H9 (cell line): Measurements from ENCODE around the gene TOMM70. TPM values are rescaled to one million over a fixed set of nuclear protein-coding genes. Genes with fewer than 3 reads are reported as not detected.

ENCODE experiments used
- DNase-seq: peaks from one replicate; pipeline ENCODE4 v3.0.0-alpha.2; 2017
- H2AFZ ChIP-seq: one replicate; pipeline ENCODE4 v1.6.1; 2013; ENCODE audit warnings: mild to moderate bottlenecking, low read length, control low read depth, moderate library complexity
- H2AK5ac ChIP-seq: 2 replicates; pipeline ENCODE4 v1.6.1; 2013; ENCODE audit warnings: low read length, control low read depth, mixed read lengths; ENCODE audit not compliant: insufficient read length
- H2BK120ac ChIP-seq: one replicate; pipeline ENCODE4 v1.6.1; 2013; ENCODE audit warnings: low read depth, mild to moderate bottlenecking, low read length, control low read depth, inconsistent platforms; ENCODE audit not compliant: poor library complexity, severe bottlenecking
- H2BK12ac ChIP-seq: 2 replicates; pipeline ENCODE4 v1.6.1; 2013; ENCODE audit warnings: low read length, control low read depth, mixed read lengths, low read depth; ENCODE audit not compliant: insufficient read length
- H2BK15ac ChIP-seq: 2 replicates; pipeline ENCODE4 v1.6.1; 2013; ENCODE audit warnings: low read depth, low read length, control low read depth
- H2BK20ac ChIP-seq: one replicate; pipeline ENCODE4 v1.6.1; 2013; ENCODE audit warnings: low read depth, mild to moderate bottlenecking, low read length, control low read depth, inconsistent platforms; ENCODE audit not compliant: poor library complexity, severe bottlenecking
- H2BK5ac ChIP-seq: 2 replicates; pipeline ENCODE4 v1.6.1; 2013; ENCODE audit warnings: low read length, control low read depth, mixed read lengths; ENCODE audit not compliant: insufficient read length
- H3K14ac ChIP-seq: 2 replicates; pipeline ENCODE4 v1.6.1; 2013; ENCODE audit warnings: low read length, control low read depth; ENCODE audit not compliant: insufficient read depth
- H3K18ac ChIP-seq: 2 replicates; pipeline ENCODE4 v1.6.1; 2013; ENCODE audit warnings: low read depth, mild to moderate bottlenecking, mixed read lengths, low read length, control low read depth; ENCODE audit not compliant: insufficient read length
- H3K23ac ChIP-seq: 2 replicates; pipeline ENCODE4 v1.6.1; 2013; ENCODE audit warnings: low read length, control low read depth, mixed read lengths, low read depth; ENCODE audit not compliant: insufficient read length
- H3K23me2 ChIP-seq: 2 replicates; pipeline ENCODE4 v1.6.1; 2013; ENCODE audit warnings: low read depth, mild to moderate bottlenecking, mixed read lengths, low read length, control low read depth; ENCODE audit not compliant: insufficient read length, poor library complexity, severe bottlenecking
- H3K27ac ChIP-seq: 2 replicates; pipeline ENCODE4 v1.5.1; 2013; ENCODE audit warnings: low read length, control low read depth, mixed read lengths, low read depth; ENCODE audit not compliant: insufficient read length
- H3K27me3 ChIP-seq: 2 replicates; pipeline ENCODE4 v1.6.1; 2013; ENCODE audit warnings: low read length, control low read depth, inconsistent platforms; ENCODE audit not compliant: insufficient read depth
- H3K4ac ChIP-seq: 2 replicates; pipeline ENCODE4 v1.6.1; 2013; ENCODE audit warnings: low read depth, mild to moderate bottlenecking, control low read depth, inconsistent platforms, low read length, moderate library complexity
- H3K4me1 ChIP-seq: 2 replicates; pipeline ENCODE4 v1.6.1; 2013; ENCODE audit warnings: low read length, control low read depth, inconsistent platforms; ENCODE audit not compliant: insufficient read depth
- H3K4me2 ChIP-seq: 2 replicates; pipeline ENCODE4 v1.6.1; 2013; ENCODE audit warnings: low read length, control low read depth, mixed read lengths; ENCODE audit not compliant: insufficient read length, insufficient read depth
- H3K56ac ChIP-seq: 2 replicates; pipeline ENCODE4 v1.6.1; 2013; ENCODE audit warnings: low read depth, mild to moderate bottlenecking, mixed read lengths, low read length, control low read depth; ENCODE audit not compliant: insufficient read length
- H3K79me1 ChIP-seq: 2 replicates; pipeline ENCODE4 v1.6.1; 2013; ENCODE audit warnings: low read depth, mild to moderate bottlenecking, moderate library complexity, low read length, control low read depth, inconsistent platforms; ENCODE audit not compliant: insufficient read depth, poor library complexity, severe bottlenecking
- H3K79me2 ChIP-seq: 2 replicates; pipeline ENCODE4 v1.6.1; 2013; ENCODE audit warnings: low read length, control low read depth, inconsistent platforms; ENCODE audit not compliant: insufficient read depth
- H3K9ac ChIP-seq: 2 replicates; pipeline ENCODE4 v1.6.1; 2013; ENCODE audit warnings: low read length, control low read depth, mixed read lengths; ENCODE audit not compliant: insufficient read length; ENCODE audit errors: extremely low read depth
- H3K9me3 ChIP-seq: one replicate; pipeline ENCODE4 v1.6.1; 2013; ENCODE audit warnings: low read depth, low read length, inconsistent platforms; ENCODE audit not compliant: control insufficient read depth
- H3T11ph ChIP-seq: one replicate; pipeline ENCODE4 v1.6.1; 2013; ENCODE audit warnings: mild to moderate bottlenecking, low read length, control low read depth, inconsistent platforms
- H4K20me1 ChIP-seq: one replicate; pipeline ENCODE4 v1.6.1; 2013; ENCODE audit not compliant: control insufficient read depth, insufficient read length, insufficient read depth
- H4K5ac ChIP-seq: 2 replicates; pipeline ENCODE4 v1.6.1; 2013; ENCODE audit warnings: low read depth, mild to moderate bottlenecking, mixed read lengths, low read length, control low read depth; ENCODE audit not compliant: insufficient read length
- H4K8ac ChIP-seq: replicated peaks from 2 replicates; pipeline ENCODE4 v1.6.1; 2013; ENCODE audit warnings: low read length, control low read depth, mixed read lengths, low read depth; ENCODE audit not compliant: insufficient read length
- H4K91ac ChIP-seq: 2 replicates; pipeline ENCODE4 v1.6.1; 2013; ENCODE audit warnings: low read depth, mild to moderate bottlenecking, moderate library complexity, mixed read lengths, low read length, control low read depth; ENCODE audit not compliant: insufficient read length
- H3K27ac Mint-ChIP-seq, 3 experiments: 2 replicates in 2 of 3; 3 replicates in 1 of 3; pipeline ENCODE4 v1.8.0; 2020 to 2021; ENCODE audit warnings: mixed read lengths in 3 of 3, mild to moderate bottlenecking in 1 of 3, moderate library complexity in 1 of 3
- H3K27me3 Mint-ChIP-seq: 2 replicates; pipeline ENCODE4 v1.8.0; 2021; ENCODE audit warnings: low read depth, mild to moderate bottlenecking, moderate library complexity, mixed read lengths
- H3K36me3 Mint-ChIP-seq, 3 experiments: 2 replicates in 2 of 3; 3 replicates in 1 of 3; pipeline ENCODE4 v1.8.0; 2020 to 2021; ENCODE audit warnings: low read depth in 3 of 3, mixed read lengths in 3 of 3; ENCODE audit not compliant: insufficient read depth in 1 of 3
- H3K4me1 Mint-ChIP-seq, 2 experiments: 2 replicates each; pipeline ENCODE4 v1.8.0; 2020; ENCODE audit warnings: mixed read lengths in 2 of 2
- H3K4me3 Mint-ChIP-seq, 2 experiments: 2 replicates in 1 of 2; 3 replicates in 1 of 2; pipeline ENCODE4 v1.8.0; 2020 to 2021; ENCODE audit warnings: mild to moderate bottlenecking in 2 of 2, mixed read lengths in 2 of 2, moderate library complexity in 1 of 2
- H3K9me3 Mint-ChIP-seq, 2 experiments: 2 replicates in 1 of 2; 3 replicates in 1 of 2; pipeline ENCODE4 v1.8.0; 2020; ENCODE audit warnings: mild to moderate bottlenecking in 2 of 2, mixed read lengths in 2 of 2, moderate library complexity in 1 of 2
- WGBS: extraction: QIAGEN DNeasy Blood & Tissue Kit; methylation state at CpG from one replicate; pipeline ENCODE4 v1.1.7; 2013; ENCODE audit warnings: missing lambda C conversion rate, low lambda C conversion rate, mixed read lengths; ENCODE audit not compliant: insufficient read length; ENCODE audit errors: extremely low coverage; 5-methylcytosine and 5-hydroxymethylcytosine counted together
- total RNA-seq: library from RNA; stranded (reverse); gene quantifications from 2 replicates; pipeline ENCODE4 v1.2.1, GENCODE V29; 2021
- TF ChIP-seq, protein P1 (sequence below): fragments of 200-600 bp; sonication (generic); conservative IDR thresholded peaks from 3 replicates; pipeline ENCODE4 v1.8.0; 2021; ENCODE audit warnings: antibody characterized with exemption, mild to moderate bottlenecking

Gene TOMM70
- total RNA-seq, 1 experiment from 2014 or later = 53.0 TPM

DNA sequence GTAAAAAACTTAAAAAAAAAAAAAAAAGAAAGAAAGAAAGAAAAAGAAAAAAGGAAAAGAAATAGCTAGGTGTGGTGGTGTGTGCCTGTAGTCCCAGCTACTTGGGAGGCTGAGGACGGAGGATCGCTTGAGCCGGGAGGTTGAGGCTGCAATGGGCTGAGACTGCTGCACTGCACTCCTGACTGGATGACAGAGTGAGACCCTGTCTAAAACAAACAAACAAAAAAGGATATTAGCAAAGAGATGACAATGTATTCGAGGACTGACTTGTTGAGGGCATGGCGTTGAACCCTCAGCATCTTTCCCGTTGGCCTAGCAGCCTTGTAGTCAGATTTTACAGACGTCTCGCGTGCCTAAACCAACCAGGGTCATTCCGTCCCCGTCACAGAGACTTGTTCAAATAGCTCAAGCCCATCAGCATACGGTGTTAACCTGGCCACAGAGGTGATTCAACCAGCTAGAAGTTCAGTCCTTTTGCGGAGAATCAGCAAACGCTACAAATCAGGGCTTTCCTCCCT lies 66.9 kb downstream of the TOMM70 start:
- Mint-ChIP-seq H3K27ac (peak overlapping the region in 1 of 3 experiments; percentile 86; a peak in 2 of 7 replicates), H3K9me3 (no peaks in the 10 kb centered on the region), H3K4me3 (peak overlapping the region; percentile 83), H3K27me3 (peaks cover 11% of the 10 kb centered on the region), H3K4me1 (peaks cover 16 to 17% of the 10 kb centered on the region in 2 experiments), H3K36me3 (no peaks in the 10 kb centered on the region; a peak in 1 of 7 replicates)
- no peaks in the 10 kb centered on the region for H3K27me3 ChIP-seq
- H3T11ph ChIP-seq = no peak overlapping the region
- no peak overlapping the region for H2AK5ac ChIP-seq
- peak overlapping the region; percentile 65 for H2AFZ ChIP-seq
- H2BK20ac ChIP-seq = no peak overlapping the region
- WGBS = no CpG with 5 or more reads among the region's 14 CpGs
- no peak overlapping the region for H2BK12ac ChIP-seq
- peak overlapping the region; percentile 72 for H3K18ac ChIP-seq
- H3K79me1 ChIP-seq = no peaks in the 10 kb centered on the region
- no peaks in the 10 kb centered on the region for H3K79me2 ChIP-seq
- H3K56ac ChIP-seq = peak overlapping the region; percentile 13
- H3K9ac ChIP-seq = peak overlapping the region; percentile 71
- no peak overlapping the region for H4K8ac ChIP-seq
- H3K4me1 ChIP-seq = no peaks in the 10 kb centered on the region
- H3K23me2 ChIP-seq = peaks cover 5% of the 10 kb centered on the region
- no peak overlapping the region for H3K23ac ChIP-seq
- H4K91ac ChIP-seq = no peak overlapping the region
- no peak overlapping the region for H2BK5ac ChIP-seq
- TF ChIP-seq, protein P1, sequence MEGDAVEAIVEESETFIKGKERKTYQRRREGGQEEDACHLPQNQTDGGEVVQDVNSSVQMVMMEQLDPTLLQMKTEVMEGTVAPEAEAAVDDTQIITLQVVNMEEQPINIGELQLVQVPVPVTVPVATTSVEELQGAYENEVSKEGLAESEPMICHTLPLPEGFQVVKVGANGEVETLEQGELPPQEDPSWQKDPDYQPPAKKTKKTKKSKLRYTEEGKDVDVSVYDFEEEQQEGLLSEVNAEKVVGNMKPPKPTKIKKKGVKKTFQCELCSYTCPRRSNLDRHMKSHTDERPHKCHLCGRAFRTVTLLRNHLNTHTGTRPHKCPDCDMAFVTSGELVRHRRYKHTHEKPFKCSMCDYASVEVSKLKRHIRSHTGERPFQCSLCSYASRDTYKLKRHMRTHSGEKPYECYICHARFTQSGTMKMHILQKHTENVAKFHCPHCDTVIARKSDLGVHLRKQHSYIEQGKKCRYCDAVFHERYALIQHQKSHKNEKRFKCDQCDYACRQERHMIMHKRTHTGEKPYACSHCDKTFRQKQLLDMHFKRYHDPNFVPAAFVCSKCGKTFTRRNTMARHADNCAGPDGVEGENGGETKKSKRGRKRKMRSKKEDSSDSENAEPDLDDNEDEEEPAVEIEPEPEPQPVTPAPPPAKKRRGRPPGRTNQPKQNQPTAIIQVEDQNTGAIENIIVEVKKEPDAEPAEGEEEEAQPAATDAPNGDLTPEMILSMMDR = no peak
- H4K20me1 ChIP-seq = no peaks in the 10 kb centered on the region
- H2BK120ac ChIP-seq = no peak overlapping the region
- H3K4me2 ChIP-seq = peak overlapping the region; percentile 83
- no peak overlapping the region for H2BK15ac ChIP-seq
- H3K27ac ChIP-seq = peak overlapping the region; percentile 2
- peak overlapping the region; percentile 74 for H3K14ac ChIP-seq
- H3K4ac ChIP-seq = no peak overlapping the region
- H3K9me3 ChIP-seq = no peaks in the 10 kb centered on the region
- H4K5ac ChIP-seq = peak overlapping the region; percentile 11
- no peak for DNase-seq
